Keratinocyte (primary cell): Measurements from ENCODE around the gene HTD2. TPM values are rescaled to one million over a fixed set of nuclear protein-coding genes. Genes with fewer than 3 reads are reported as not detected.

Source experiments
- DNase-seq: peaks from one replicate; pipeline ENCODE4 v3.0.0-alpha.2; 2011; ENCODE audit warnings: low read depth, missing footprints, low spot score
- FAIRE-seq: peaks from 2 replicates; lab custom pipeline; 2011; peaks lifted over from hg19 to GRCh38; lab: Jason Lieb, UNC
- H2AFZ ChIP-seq: 2 replicates; pipeline ENCODE4 v1.6.0; 2012; ENCODE audit warnings: low read length, control low read depth, inconsistent platforms; ENCODE audit not compliant: control insufficient read depth
- H3K27ac ChIP-seq: 2 replicates; pipeline ENCODE4 v1.5.1; 2011; ENCODE audit warnings: low read length; ENCODE audit not compliant: control insufficient read depth, insufficient read depth
- H3K27me3 ChIP-seq: 3 replicates; pipeline ENCODE4 v1.6.0; 2011; ENCODE audit warnings: low read length; ENCODE audit not compliant: control insufficient read depth, insufficient read depth; ENCODE audit errors: extremely low read depth
- H3K36me3 ChIP-seq, 2 experiments: 2 replicates in 1 of 2; 3 replicates in 1 of 2; pipeline ENCODE4 v1.5.1; 2011; ENCODE audit warnings: low read length in 2 of 2, mild to moderate bottlenecking in 1 of 2; ENCODE audit not compliant: control insufficient read depth in 2 of 2, insufficient read depth in 2 of 2; ENCODE audit errors: extremely low read depth in 1 of 2
- H3K4me1 ChIP-seq: 3 replicates; pipeline ENCODE4 v1.5.1; 2011; ENCODE audit warnings: low read length; ENCODE audit not compliant: control insufficient read depth, insufficient read depth; ENCODE audit errors: extremely low read depth
- H3K4me2 ChIP-seq: 3 replicates; pipeline ENCODE4 v1.6.0; 2011; ENCODE audit warnings: low read depth, low read length; ENCODE audit not compliant: control insufficient read depth, insufficient read depth; ENCODE audit errors: extremely low read depth
- H3K4me3 ChIP-seq, 3 experiments: fragments of 200-600 bp in 1 of 3; sonication (generic) in 1 of 3; 2 replicates in 2 of 3; 3 replicates in 1 of 3; pipeline ENCODE4 v1.5.1; 2011 to 2016; ENCODE audit warnings: low read length in 3 of 3, mild to moderate bottlenecking in 3 of 3, control low read depth in 2 of 3, inconsistent platforms in 1 of 3, low read depth in 1 of 3, mixed read lengths in 1 of 3, mixed run types in 1 of 3, moderate library complexity in 1 of 3; ENCODE audit not compliant: control insufficient read depth in 2 of 3, insufficient read depth in 2 of 3; ENCODE audit errors: extremely low read depth in 1 of 3
- H3K79me2 ChIP-seq: 2 replicates; pipeline ENCODE4 v1.6.0; 2012; ENCODE audit warnings: low read length; ENCODE audit not compliant: control insufficient read depth, insufficient read depth
- H3K9ac ChIP-seq: 3 replicates; pipeline ENCODE4 v1.6.0; 2011; ENCODE audit warnings: low read length; ENCODE audit not compliant: control insufficient read depth, insufficient read depth; ENCODE audit errors: extremely low read depth
- H3K9me1 ChIP-seq: 3 replicates; pipeline ENCODE4 v1.6.0; 2011; ENCODE audit warnings: low read length; ENCODE audit not compliant: control insufficient read depth, insufficient read depth; ENCODE audit errors: extremely low read depth
- H3K9me3 ChIP-seq: 2 replicates; pipeline ENCODE4 v1.5.1; 2012; ENCODE audit warnings: low read depth, low read length; ENCODE audit not compliant: control insufficient read depth
- H4K20me1 ChIP-seq: 3 replicates; pipeline ENCODE4 v1.6.0; 2011; ENCODE audit warnings: low read length; ENCODE audit not compliant: control insufficient read depth, insufficient read depth; ENCODE audit errors: extremely low read depth
- CTCF ChIP-seq, 3 experiments: IDR thresholded peaks in 1 of 3; conservative IDR thresholded peaks in 1 of 3; optimal IDR thresholded peaks in 1 of 3; 2 replicates in 2 of 3; 3 replicates in 1 of 3; pipeline versions ENCODE3 to v1.5.1; 2011; ENCODE audit warnings: low read length in 3 of 3, mild to moderate bottlenecking in 3 of 3, moderate library complexity in 2 of 3, control low read depth in 1 of 3, inconsistent platforms in 1 of 3; ENCODE audit not compliant: insufficient read depth in 2 of 3; ENCODE audit errors: extremely low read depth in 1 of 3
- EZH2 ChIP-seq: IDR thresholded peaks from one replicate; pipeline ENCODE4 v1.6.1; 2012; ENCODE audit warnings: inconsistent platforms, mild to moderate bottlenecking, low read length, moderate library complexity
- dilution Hi-C: fragments of 300-500 bp; cut with MboI; formaldehyde crosslinking; loops from one replicate; pipeline ENCODE4 v1.7.0; 2020; ENCODE audit warnings: low sequenced_read_pairs; ENCODE audit not compliant: extremely low pct_ligation_motif_present
- polyA plus RNA-seq, 5 experiments: library from polyadenylated mRNA; depleted of rRNA in 3 of 5; stranded (reverse) in 3 of 5; stranded (forward) in 1 of 5; unstranded in 1 of 5; fragments of >200 nt; gene quantifications; 1 replicate in 1 of 5; 2 replicates in 3 of 5; 3 replicates in 1 of 5; pipeline versions ENCODE4 v1.2.1 to v1.2.3, GENCODE V29; 2011 to 2012; ENCODE audit warnings: missing spikeins in 2 of 5, low read depth in 1 of 5, low replicate concordance in 1 of 5

The HTD2 gene
- polyA plus RNA-seq, 1 donor (not counting 4 experiments of a cell fraction or from before 2014, with no cell fraction given): 12.5 TPM

GRCh38 chr3:58334013-58334321 is 27.6 kb downstream of the HTD2 start:
- Histone ChIP-seq H3K9me3 (no peaks in the 10 kb centered on the region), H3K4me1 (peaks cover 31% of the 10 kb centered on the region), H2AFZ (peak overlapping the region; percentile 5), H3K36me3 (peaks cover 0 to 5% of the 10 kb centered on the region in 2 experiments), H4K20me1 (no peaks in the 10 kb centered on the region), H3K9me1 (no peaks in the 10 kb centered on the region), H3K4me3 (peak overlapping the region; percentile 60 to 90 (median 86)), H3K4me2 (peak overlapping the region; percentile 97), H3K79me2 (peaks cover 6% of the 10 kb centered on the region), H3K9ac (peak overlapping the region; percentile 70), H3K27me3 (no peaks in the 10 kb centered on the region), H3K27ac (peak overlapping the region; percentile 51)
- DNase-seq (no peak), FAIRE-seq (no peak)
- no peak for TF ChIP-seq CTCF (optimal IDR thresholded peaks at IDR 0.05 in 1 of 3, IDR thresholded peaks at IDR 0.05 in 1 of 3, conservative IDR thresholded peaks at IDR 0.05 in 1 of 3; ENCODE audit: extremely low read depth in 1 of 3, insufficient read depth in 2 of 3, low read length in 3 of 3)
- no peak for TF ChIP-seq EZH2
- dilution Hi-C loops: no loop called here

- peaks cover 31% of the 10 kb centered on the region for H3K4me1 ChIP-seq
- H3K36me3 ChIP-seq: peaks cover 0 to 5% of the 10 kb centered on the region in 2 experiments
- peak overlapping the region; percentile 41 for H3K9ac ChIP-seq
- no peaks in the 10 kb centered on the region for H3K27me3 ChIP-seq
- dilution Hi-C loops: no loop called here
- H3K4me2 ChIP-seq: peak overlapping the region; percentile 97
- TF ChIP-seq CTCF (optimal IDR thresholded peaks at IDR 0.05 in 1 of 3, IDR thresholded peaks at IDR 0.05 in 1 of 3, conservative IDR thresholded peaks at IDR 0.05 in 1 of 3; ENCODE audit: extremely low read depth in 1 of 3, insufficient read depth in 2 of 3, low read length in 3 of 3): no peak
- no peak for TF ChIP-seq EZH2
- H4K20me1 ChIP-seq: no peaks in the 10 kb centered on the region
- peak overlapping the region; percentile 51 for H3K27ac ChIP-seq
- no peaks in the 10 kb centered on the region for H3K9me1 ChIP-seq
- H2AFZ ChIP-seq: no peak overlapping the region
- DNase-seq (no peak), FAIRE-seq (no peak)
- H3K4me3 ChIP-seq: peak overlapping the region in 2 of 3 experiments; percentile 35 to 90
- H3K9me3 ChIP-seq: no peaks in the 10 kb centered on the region
- peaks cover 6% of the 10 kb centered on the region for H3K79me2 ChIP-seq
Measured at GRCh38 chr3:58334506-58334884, 28.2 kb downstream of the HTD2 start.
